ENCODE measurements around the gene PLA2G2E.

GRCh38 chr1:19921310-19921709 is 2.1 kb downstream of the PLA2G2E start:
- TF ChIP-seq CTCF (IDR thresholded peaks at IDR 0.05), result no peak
- TF ChIP-seq POLR2A (IDR thresholded peaks at IDR 0.05), result no peak
- no peak for TF ChIP-seq EP300 (IDR thresholded peaks at IDR 0.05)
- TF ChIP-seq POLR2AphosphoS5 (IDR thresholded peaks at IDR 0.05), result no peak

Measured in stomach (tissue), 4 donors.